ENCODE measurements around the gene GATAD2A.

Gene GATAD2A

GRCh38 chr19:19406878-19407632 is 1.6 kb downstream of the GATAD2A start:
- peak; percentile 25 for DNase-seq (ENCODE audit: low read depth)
- H3K4me3 ChIP-seq (ENCODE audit: low read depth, low read length) = peak overlapping the region; percentile 68
- TF ChIP-seq CTCF (IDR thresholded peaks at IDR 0.05; ENCODE audit: control insufficient read depth, extremely low read depth, insufficient read depth) = peak; percentile 58

GRCh38 chr19:19407633-19407930 is 2.1 kb downstream of the GATAD2A start:
- no peak overlapping the region for H3K4me3 ChIP-seq (ENCODE audit: low read depth, low read length)
- no peak for TF ChIP-seq CTCF (IDR thresholded peaks at IDR 0.05; ENCODE audit: control insufficient read depth, extremely low read depth, insufficient read depth)
- no peak for DNase-seq (ENCODE audit: low read depth)

GRCh38 chr19:19409205-19409604 is 3.7 kb downstream of the GATAD2A start:
- TF ChIP-seq CTCF (IDR thresholded peaks at IDR 0.05; ENCODE audit: control insufficient read depth, extremely low read depth, insufficient read depth) = no peak
- peak; percentile 69 for DNase-seq (ENCODE audit: low read depth)
- H3K4me3 ChIP-seq (ENCODE audit: low read depth, low read length) = 0 out of 2 replicates have a peak overlapping the region, but pooled peaks have one; percentile 5

GRCh38 chr19:19409631-19410030 is 4.2 kb downstream of the GATAD2A start:
- no peak for DNase-seq (ENCODE audit: low read depth)
- no peak for TF ChIP-seq CTCF (IDR thresholded peaks at IDR 0.05; ENCODE audit: control insufficient read depth, extremely low read depth, insufficient read depth)
- H3K4me3 ChIP-seq (ENCODE audit: low read depth, low read length) = 0 out of 2 replicates have a peak overlapping the region, but pooled peaks have one; percentile 5

- TF ChIP-seq CTCF (IDR thresholded peaks at IDR 0.05; ENCODE audit: control insufficient read depth, extremely low read depth, insufficient read depth) = no peak
- H3K4me3 ChIP-seq (ENCODE audit: low read depth, low read length) = no peak overlapping the region
These were observed 5.4 kb downstream of the GATAD2A start for GRCh38 chr19:19410553-19411550.

GRCh38 chr19:19416280-19416679 is 10.8 kb downstream of the GATAD2A start:
- TF ChIP-seq CTCF (IDR thresholded peaks at IDR 0.05; ENCODE audit: control insufficient read depth, extremely low read depth, insufficient read depth) = no peak
- DNase-seq (ENCODE audit: low read depth) = no peak
- no peak overlapping the region for H3K4me3 ChIP-seq (ENCODE audit: low read depth, low read length)

More at GRCh38 chr19:19410553-19411550, 5.4 kb downstream of the GATAD2A start:
- no peak for DNase-seq (ENCODE audit: low read depth)

Measured in LNCaP clone FGC (cell line).